Skeletal muscle satellite cell (primary cell): ENCODE data around the gene RECQL5.

Experiments used
- H3K27me3 ChIP-seq: 2 replicates; pipeline ENCODE4 v1.7.0; 2013; ENCODE audit warnings: low read length; ENCODE audit not compliant: control insufficient read depth, insufficient read depth
- H3K36me3 ChIP-seq: 2 replicates; pipeline ENCODE4 v1.7.0; 2013; ENCODE audit warnings: mild to moderate bottlenecking, control low read depth, low read length; ENCODE audit not compliant: insufficient read depth
- H3K4me1 ChIP-seq: 2 replicates; pipeline ENCODE4 v1.7.0; 2013; ENCODE audit warnings: low read length; ENCODE audit not compliant: control insufficient read depth, insufficient read depth
- H3K4me2 ChIP-seq: 2 replicates; pipeline ENCODE4 v1.7.0; 2013; ENCODE audit warnings: mild to moderate bottlenecking, low read length
- H3K4me3 ChIP-seq: 2 replicates; pipeline ENCODE4 v1.7.0; 2013; ENCODE audit warnings: low read length
- H3K9ac ChIP-seq: 2 replicates; pipeline ENCODE4 v1.7.0; 2013; ENCODE audit warnings: mild to moderate bottlenecking, low read depth, low read length, moderate library complexity
- H3K9me3 ChIP-seq: replicated peaks from 2 replicates; pipeline ENCODE4 v1.7.0; 2013; ENCODE audit warnings: mild to moderate bottlenecking, control low read depth, low read length

RECQL5 gene

DNA sequence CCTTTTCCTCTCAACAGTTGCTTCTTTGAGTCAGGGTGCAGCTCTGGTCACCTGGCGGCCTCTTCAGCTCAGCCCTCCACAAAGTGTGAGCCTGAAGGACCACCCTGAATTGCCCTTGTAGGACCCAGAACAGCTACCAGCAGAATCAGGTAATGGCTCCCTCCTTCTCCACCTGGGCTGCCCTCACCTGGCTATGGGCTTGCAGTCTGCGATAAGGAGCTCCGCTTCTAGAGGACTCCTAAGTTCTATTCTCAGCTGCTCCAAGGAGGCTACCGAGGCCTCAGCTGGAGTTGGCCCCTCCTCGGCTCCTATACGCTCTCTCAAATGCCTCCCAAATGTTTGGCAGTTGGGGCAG, 20.3 kb downstream of the RECQL5 start:
- no peak overlapping the region for H3K4me3 ChIP-seq
- H3K4me1 ChIP-seq = no peaks in the 10 kb centered on the region
- H3K9ac ChIP-seq = no peak overlapping the region
- no peak overlapping the region for H3K4me2 ChIP-seq
- no peaks in the 10 kb centered on the region for H3K27me3 ChIP-seq
- no peaks in the 10 kb centered on the region for H3K9me3 ChIP-seq
- peaks cover 9% of the 10 kb centered on the region for H3K36me3 ChIP-seq

DNA sequence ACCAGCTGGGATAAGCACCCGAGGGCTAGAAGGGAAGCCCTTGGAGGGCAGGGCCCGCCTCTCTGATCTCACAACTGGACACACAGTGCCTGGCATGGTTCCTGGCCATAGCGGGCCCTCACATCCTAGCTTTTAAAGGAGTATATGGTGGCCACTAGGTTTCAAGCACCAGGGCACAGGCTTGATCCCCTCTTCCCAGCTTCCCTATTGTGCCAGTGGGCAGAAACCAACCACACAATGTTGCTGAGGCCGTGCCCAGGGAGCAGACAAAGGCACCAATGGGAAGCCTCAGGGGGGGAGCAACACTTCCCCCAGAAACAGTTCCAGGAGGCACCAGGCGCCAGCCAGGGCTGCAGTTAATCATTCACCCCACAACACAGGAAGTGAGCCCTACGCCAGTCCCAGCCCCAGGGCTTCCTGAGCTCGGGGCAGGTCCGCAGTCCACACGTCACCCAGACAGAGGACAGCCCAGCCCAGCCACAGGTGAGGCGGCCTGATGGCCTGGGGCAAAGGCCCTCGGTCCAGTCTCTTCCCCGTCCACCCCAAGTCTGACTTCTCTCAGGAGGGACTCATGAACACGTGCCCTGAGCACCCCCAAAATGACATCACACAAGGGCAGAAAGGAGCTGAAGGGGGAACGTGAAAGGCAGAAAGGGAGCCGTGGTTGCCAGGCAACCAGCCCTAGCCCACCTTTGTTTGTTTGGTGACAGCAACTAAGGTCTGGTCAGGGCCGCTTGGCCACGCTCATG, 20.9 kb downstream of the RECQL5 start:
- Histone ChIP-seq H3K4me2 (no peak overlapping the region), H3K9ac (no peak overlapping the region), H3K36me3 (peaks cover 9% of the 10 kb centered on the region), H3K4me3 (no peak overlapping the region), H3K4me1 (no peaks in the 10 kb centered on the region), H3K27me3 (no peaks in the 10 kb centered on the region), H3K9me3 (no peaks in the 10 kb centered on the region)

DNA sequence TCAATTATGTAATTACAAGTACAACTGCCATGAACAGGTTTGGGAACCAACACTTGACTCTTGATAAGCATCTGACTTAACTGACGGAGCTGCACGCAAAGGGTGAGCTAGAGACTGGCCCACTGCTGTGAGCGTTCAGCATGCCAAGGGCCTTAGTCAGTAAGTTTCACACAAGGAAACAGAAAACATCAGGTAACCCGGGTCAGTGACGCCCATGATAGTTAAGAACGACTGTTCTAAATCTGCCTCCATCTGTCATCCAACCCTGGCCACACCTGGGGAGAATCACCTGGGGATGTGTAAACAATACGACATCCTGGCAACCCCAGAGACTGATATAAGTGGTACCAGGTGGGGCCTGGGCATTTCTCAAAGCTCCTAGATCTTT, 21.5 kb downstream of the RECQL5 start:
- Histone ChIP-seq H3K9me3 (no peaks in the 10 kb centered on the region), H3K36me3 (peaks cover 8% of the 10 kb centered on the region), H3K4me3 (no peak overlapping the region), H3K27me3 (no peaks in the 10 kb centered on the region), H3K4me2 (no peak overlapping the region), H3K4me1 (no peaks in the 10 kb centered on the region), H3K9ac (no peak overlapping the region)

- no peaks in the 10 kb centered on the region for H3K27me3 ChIP-seq
- no peak overlapping the region for H3K4me3 ChIP-seq
- no peak overlapping the region for H3K9ac ChIP-seq
- H3K4me1 ChIP-seq = no peaks in the 10 kb centered on the region
- no peak overlapping the region for H3K4me2 ChIP-seq
- no peaks in the 10 kb centered on the region for H3K36me3 ChIP-seq
- H3K9me3 ChIP-seq = no peaks in the 10 kb centered on the region
Measured at GRCh38 chr17:75643643-75644017, 23.3 kb downstream of the RECQL5 start.

DNA sequence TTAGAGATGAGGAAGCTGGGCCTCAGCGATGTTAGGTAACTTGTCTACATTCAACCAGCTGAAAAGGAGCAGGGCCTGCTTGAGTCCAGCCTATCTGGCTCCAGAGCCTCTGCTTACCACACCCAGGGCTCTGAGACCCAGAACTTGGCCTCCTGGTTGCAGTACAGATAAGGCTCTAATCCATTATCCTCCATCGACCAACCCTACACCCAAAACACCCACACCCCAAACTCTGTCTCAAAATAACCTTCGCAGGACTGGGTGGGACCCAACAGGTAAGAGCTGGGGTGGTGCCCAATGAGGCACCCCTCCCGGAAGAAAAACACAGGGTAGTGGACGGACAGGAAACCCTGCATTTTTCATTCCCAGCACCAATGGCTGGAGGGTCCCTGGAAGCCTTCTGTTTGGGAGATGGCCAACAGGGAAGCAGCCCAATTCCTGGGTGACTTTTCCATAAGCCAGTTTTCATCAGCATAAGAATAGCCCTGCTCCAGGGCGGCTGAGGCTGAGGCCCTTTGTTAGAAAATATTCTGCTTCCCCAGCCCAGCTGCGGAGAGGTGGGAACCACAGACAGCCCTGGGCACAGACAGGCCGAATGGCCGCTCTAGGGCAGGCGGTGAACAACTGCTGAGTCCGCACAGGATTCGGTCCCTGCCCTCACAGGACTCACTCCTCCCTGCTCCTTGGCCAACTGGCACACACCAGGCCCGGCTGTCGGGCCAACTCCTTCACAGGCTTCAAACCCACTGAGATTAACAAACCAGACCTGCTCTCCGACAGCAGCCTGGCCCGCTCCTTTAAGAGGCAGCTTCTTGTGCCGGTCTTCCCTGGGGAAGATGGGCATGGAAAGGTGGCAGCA, 23.9 kb downstream of the RECQL5 start:
- H3K36me3 ChIP-seq = no peaks in the 10 kb centered on the region
- H3K4me3 ChIP-seq = no peak overlapping the region
- no peak overlapping the region for H3K4me2 ChIP-seq
- H3K9ac ChIP-seq = no peak overlapping the region
- no peaks in the 10 kb centered on the region for H3K9me3 ChIP-seq
- H3K27me3 ChIP-seq = no peaks in the 10 kb centered on the region
- no peaks in the 10 kb centered on the region for H3K4me1 ChIP-seq

- Histone ChIP-seq H3K4me3 (no peak overlapping the region), H3K9me3 (no peaks in the 10 kb centered on the region), H3K4me1 (no peaks in the 10 kb centered on the region), H3K27me3 (no peaks in the 10 kb centered on the region), H3K36me3 (no peaks in the 10 kb centered on the region), H3K4me2 (no peak overlapping the region), H3K9ac (no peak overlapping the region)
Measured at GRCh38 chr17:75642182-75642783, 24.7 kb downstream of the RECQL5 start.

DNA sequence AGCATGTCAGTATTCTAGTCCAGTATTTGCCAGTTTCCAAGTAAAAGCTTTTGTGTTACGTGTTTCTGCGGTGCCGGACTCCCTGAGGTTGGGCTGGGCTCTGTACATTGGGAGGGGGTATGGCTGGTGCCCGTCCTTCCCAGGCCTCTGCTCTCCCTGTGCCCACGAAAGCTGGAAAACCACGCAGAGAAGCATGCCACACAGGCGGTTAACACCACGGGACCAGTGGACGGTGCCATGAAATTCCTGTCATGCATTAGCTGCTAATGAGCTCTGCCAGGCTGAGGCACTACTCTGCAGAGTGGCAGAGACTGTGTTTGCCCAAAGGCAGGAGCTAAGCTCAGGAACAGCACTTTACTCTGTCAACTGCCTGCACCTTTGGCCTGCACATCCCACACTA, 25.6 kb downstream of the RECQL5 start:
- no peak overlapping the region for H3K9ac ChIP-seq
- no peak overlapping the region for H3K4me3 ChIP-seq
- no peak overlapping the region for H3K4me2 ChIP-seq
- H3K9me3 ChIP-seq = no peaks in the 10 kb centered on the region
- no peaks in the 10 kb centered on the region for H3K4me1 ChIP-seq
- H3K36me3 ChIP-seq = no peaks in the 10 kb centered on the region
- H3K27me3 ChIP-seq = no peaks in the 10 kb centered on the region

- no peak overlapping the region for H3K4me3 ChIP-seq
- no peaks in the 10 kb centered on the region for H3K9me3 ChIP-seq
- H3K27me3 ChIP-seq = no peaks in the 10 kb centered on the region
- H3K4me2 ChIP-seq = no peak overlapping the region
- H3K9ac ChIP-seq = no peak overlapping the region
- no peaks in the 10 kb centered on the region for H3K4me1 ChIP-seq
- H3K36me3 ChIP-seq = no peaks in the 10 kb centered on the region
Measured at GRCh38 chr17:75640556-75641119, 26.3 kb downstream of the RECQL5 start.

- H3K27me3 ChIP-seq = no peaks in the 10 kb centered on the region
- no peak overlapping the region for H3K4me2 ChIP-seq
- H3K4me1 ChIP-seq = no peaks in the 10 kb centered on the region
- H3K9ac ChIP-seq = no peak overlapping the region
- H3K4me3 ChIP-seq = no peak overlapping the region
- no peaks in the 10 kb centered on the region for H3K9me3 ChIP-seq
- H3K36me3 ChIP-seq = no peaks in the 10 kb centered on the region
Measured at GRCh38 chr17:75639771-75640555, 27.0 kb downstream of the RECQL5 start.

DNA sequence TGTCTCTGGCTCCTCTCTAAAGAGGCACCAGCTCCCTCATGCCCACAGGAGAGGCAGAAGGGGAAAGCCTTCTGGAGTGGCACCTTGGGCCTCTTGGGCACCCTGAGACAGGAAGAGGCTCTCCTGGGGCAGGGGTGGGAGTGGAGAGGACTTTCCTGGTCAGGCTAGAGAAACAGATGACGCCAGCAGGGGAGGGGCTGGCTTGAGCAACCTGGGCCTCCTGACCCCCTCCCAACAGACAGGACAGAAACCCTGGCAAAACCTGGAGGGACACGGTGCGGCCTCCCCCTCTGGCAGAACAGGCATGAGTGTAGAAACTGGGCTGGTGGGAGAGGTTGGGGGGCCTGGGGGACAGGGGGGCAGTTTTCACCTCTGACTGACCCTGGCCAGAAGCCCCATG, 27.6 kb downstream of the RECQL5 start:
- H3K9ac ChIP-seq = no peak overlapping the region
- no peaks in the 10 kb centered on the region for H3K36me3 ChIP-seq

DNA sequence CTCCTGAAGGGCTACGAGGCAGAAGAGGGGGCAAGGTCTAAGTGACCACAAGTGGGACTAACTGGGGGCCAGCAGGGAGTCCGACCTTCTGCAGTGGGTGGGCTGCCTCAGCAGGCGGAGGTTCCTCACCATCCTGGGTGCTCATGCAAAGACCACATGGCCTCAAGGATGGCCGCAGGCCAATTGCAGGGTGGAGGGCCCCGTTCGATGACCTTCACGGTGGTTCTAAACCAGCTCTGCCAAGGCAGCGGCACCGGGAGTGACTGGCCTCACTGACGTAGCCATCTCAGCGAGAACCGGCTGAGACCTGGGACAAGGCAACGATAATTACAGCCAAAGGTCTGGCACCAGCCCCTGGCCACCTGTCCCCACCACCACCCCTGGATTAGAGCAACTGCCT, 28.1 kb downstream of the RECQL5 start:
- no peak overlapping the region for H3K9ac ChIP-seq
- no peaks in the 10 kb centered on the region for H3K27me3 ChIP-seq
- H3K4me3 ChIP-seq = no peak overlapping the region
- no peak overlapping the region for H3K4me2 ChIP-seq
- no peaks in the 10 kb centered on the region for H3K9me3 ChIP-seq
- no peaks in the 10 kb centered on the region for H3K36me3 ChIP-seq
- peaks cover 6% of the 10 kb centered on the region for H3K4me1 ChIP-seq

More for the DNA sequence above, 27.6 kb downstream of the RECQL5 start:
- no peaks in the 10 kb centered on the region for H3K27me3 ChIP-seq
- H3K4me2 ChIP-seq = no peak overlapping the region
- no peaks in the 10 kb centered on the region for H3K9me3 ChIP-seq
- peaks cover 2% of the 10 kb centered on the region for H3K4me1 ChIP-seq
- H3K4me3 ChIP-seq = no peak overlapping the region
